Stromal cell of bone marrow (primary cell): ENCODE results near the gene LRRTM4.

ENCODE experiments used
- DNase-seq: peaks from one replicate; pipeline ENCODE4 v3.0.0-alpha.2; 2012; ENCODE audit warnings: low read depth

LRRTM4 gene

GRCh38 chr2:77521931-77522470, at the start of gene LRRTM4:
Gene LRRTM4 (minus strand): TSS chr2:77522376.
- DNase-seq: peak; percentile 6

- no peak for DNase-seq
Measured at GRCh38 chr2:77571545-77571944, 49.4 kb upstream of the LRRTM4 start.

GRCh38 chr2:77567723-77568122, 45.5 kb upstream of the LRRTM4 start:
- DNase-seq: no peak

- no peak for DNase-seq
Measured at GRCh38 chr2:77566582-77566981, 44.4 kb upstream of the LRRTM4 start.

GRCh38 chr2:77566131-77566530, 44.0 kb upstream of the LRRTM4 start:
- DNase-seq: no peak

- DNase-seq: no peak
Measured at GRCh38 chr2:77552956-77553355, 30.8 kb upstream of the LRRTM4 start.

GRCh38 chr2:77538031-77538430, 15.9 kb upstream of the LRRTM4 start:
- no peak for DNase-seq

- DNase-seq: no peak
Measured at GRCh38 chr2:77522888-77523287, 712 bp upstream of the LRRTM4 start.

GRCh38 chr2:77521548-77521891, 656 bp downstream of the LRRTM4 start:
- no peak for DNase-seq

- peak; percentile 2 for DNase-seq
Measured at GRCh38 chr2:77520641-77521547, 1.3 kb downstream of the LRRTM4 start.

- DNase-seq: no peak
Measured at GRCh38 chr2:77519888-77520506, 2.2 kb downstream of the LRRTM4 start.

GRCh38 chr2:77519164-77519887, 2.9 kb downstream of the LRRTM4 start:
- no peak for DNase-seq

- DNase-seq: no peak
Measured at GRCh38 chr2:77518311-77518710, 3.9 kb downstream of the LRRTM4 start.

- peak; percentile 29 for DNase-seq
Measured at GRCh38 chr2:77513191-77513590, 9.0 kb downstream of the LRRTM4 start.

- DNase-seq: peak; percentile 13
Measured at GRCh38 chr2:77512507-77512906, 9.7 kb downstream of the LRRTM4 start.

GRCh38 chr2:77508511-77508910, 13.7 kb downstream of the LRRTM4 start:
- no peak for DNase-seq

- DNase-seq: no peak
Measured at GRCh38 chr2:77507657-77508056, 14.5 kb downstream of the LRRTM4 start.

- no peak for DNase-seq
Measured at GRCh38 chr2:77488141-77488540, 34.0 kb downstream of the LRRTM4 start.

- DNase-seq: no peak
Measured at GRCh38 chr2:77487074-77487803, 34.9 kb downstream of the LRRTM4 start.

- DNase-seq: no peak
Measured at GRCh38 chr2:77484026-77484425, 38.1 kb downstream of the LRRTM4 start.

GRCh38 chr2:77479895-77480294, 42.3 kb downstream of the LRRTM4 start:
- no peak for DNase-seq

GRCh38 chr2:77479395-77479794, 42.8 kb downstream of the LRRTM4 start:
- DNase-seq: no peak
